ENCODE results near the gene PTRHD1.

DNA sequence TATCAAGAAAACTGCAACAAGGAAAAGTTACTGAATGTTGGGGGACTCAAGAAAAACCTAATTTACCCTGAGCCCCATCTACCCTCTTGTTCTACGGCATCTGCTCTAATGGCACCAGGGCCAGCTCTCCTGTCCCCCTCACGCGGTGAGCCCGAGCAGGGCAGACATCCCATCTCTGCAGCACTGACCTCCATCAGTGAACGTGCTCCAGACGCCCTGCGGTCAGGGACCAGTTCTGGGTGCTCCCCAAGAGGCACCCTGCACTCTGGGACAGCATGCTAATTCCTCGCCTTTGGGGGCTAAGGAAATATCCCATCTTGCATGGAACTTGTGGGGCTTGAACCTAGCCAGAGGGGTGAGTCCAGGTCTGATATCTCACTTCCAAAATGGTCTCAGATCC, 43.0 kb upstream of the PTRHD1 start:
- TF ChIP-seq EZH2 (IDR thresholded peaks at IDR 0.05; ENCODE audit: borderline replicate concordance, insufficient read depth, low read depth, low read length, poor library complexity, severe bottlenecking) (no peak), CTCF (IDR thresholded peaks at IDR 0.05) (no peak)
